GM12872 (cell line): ENCODE results near the gene TNRC6A.

ENCODE experiments used
- CTCF ChIP-seq: IDR thresholded peaks from 3 replicates; pipeline ENCODE4 v1.5.1; 2011; ENCODE audit warnings: low read depth, mild to moderate bottlenecking, low read length, moderate library complexity; ENCODE audit not compliant: insufficient read depth

The TNRC6A gene

DNA sequence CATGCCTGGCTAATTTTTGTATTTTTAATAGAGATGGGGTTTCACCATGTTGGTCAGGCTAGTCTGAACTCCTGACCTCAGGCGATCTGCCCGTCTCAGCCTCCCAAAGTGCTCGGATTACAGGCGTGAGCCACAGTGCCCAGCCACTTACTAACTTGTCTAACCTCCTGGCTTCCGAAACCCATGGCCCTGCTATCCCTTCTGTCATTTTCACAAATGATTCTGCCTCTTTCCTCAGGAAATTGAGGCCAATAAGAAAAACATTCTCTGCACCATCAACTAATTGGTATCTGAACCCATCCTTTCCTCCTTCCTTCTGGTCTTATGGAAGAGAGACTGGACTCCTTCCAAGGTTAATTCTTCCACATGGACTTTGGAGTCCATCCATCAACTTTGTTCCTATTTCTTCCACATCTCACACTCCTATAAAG is 27.9 kb upstream of the TNRC6A start:
- TF ChIP-seq CTCF = no peak

DNA sequence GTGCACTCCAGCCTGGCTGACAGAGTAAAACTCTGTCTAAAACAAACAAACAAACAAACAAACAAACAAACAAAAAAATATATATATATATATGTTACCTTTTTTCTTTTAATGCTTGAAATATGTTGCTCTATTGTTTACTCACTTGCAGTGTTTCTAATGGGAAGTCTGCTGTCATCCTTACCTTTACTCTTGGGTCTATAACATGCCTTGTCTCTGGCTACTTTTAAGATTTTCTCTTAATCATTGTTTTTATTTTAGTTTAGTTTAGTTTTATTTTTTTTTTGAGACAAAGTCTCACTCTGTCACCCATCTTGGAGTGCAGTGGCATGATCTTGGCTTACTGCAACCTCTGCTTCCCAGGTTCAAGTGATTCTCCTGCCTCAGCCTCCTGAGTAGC is 16.1 kb upstream of the TNRC6A start:
- TF ChIP-seq CTCF = no peak

DNA sequence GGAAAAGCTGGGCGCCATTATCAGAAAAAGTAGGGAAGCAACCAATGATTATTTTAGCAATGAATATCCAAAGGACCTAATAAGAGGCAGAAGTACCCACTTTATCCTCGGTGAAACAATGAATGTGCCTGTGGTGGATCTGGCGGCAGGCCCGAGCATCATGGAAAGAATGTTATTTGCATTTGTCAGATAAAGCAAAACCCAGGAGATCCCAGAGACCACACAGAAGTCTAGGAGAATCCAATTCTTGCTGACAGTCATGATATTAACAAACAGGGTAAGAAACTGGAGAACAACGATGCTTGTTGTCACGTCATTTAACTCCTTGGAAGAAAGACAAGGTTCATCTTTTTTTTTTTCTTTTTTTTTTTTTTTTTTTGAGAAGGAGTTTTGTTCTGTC is 12.0 kb upstream of the TNRC6A start:
- no peak for TF ChIP-seq CTCF

GRCh38 chr16:24718967-24719521 is 10.4 kb upstream of the TNRC6A start:
- no peak for TF ChIP-seq CTCF

- TF ChIP-seq CTCF = no peak
Measured at GRCh38 chr16:24721830-24722238, 7.6 kb upstream of the TNRC6A start.

DNA sequence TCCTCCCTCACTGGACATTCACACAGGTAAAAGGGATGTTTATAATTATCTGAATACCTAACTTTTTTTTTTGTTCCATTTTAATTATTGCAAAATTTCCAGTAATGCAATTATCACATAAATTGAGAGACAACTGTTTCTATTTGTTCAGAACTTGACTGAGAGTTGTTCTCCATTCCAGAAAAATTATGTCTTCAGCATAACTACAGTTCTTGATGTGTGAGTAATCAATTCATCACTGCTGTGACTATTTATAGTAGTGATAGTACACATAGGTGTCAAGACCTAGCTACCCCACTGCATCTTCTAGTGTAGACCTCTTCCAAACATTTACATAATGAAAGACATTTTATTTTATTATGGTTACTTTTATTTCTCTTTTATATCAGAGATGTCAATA is 5.8 kb upstream of the TNRC6A start:
- no peak for TF ChIP-seq CTCF

- TF ChIP-seq CTCF = no peak
Measured at GRCh38 chr16:24728011-24728410, 1.4 kb upstream of the TNRC6A start.

DNA sequence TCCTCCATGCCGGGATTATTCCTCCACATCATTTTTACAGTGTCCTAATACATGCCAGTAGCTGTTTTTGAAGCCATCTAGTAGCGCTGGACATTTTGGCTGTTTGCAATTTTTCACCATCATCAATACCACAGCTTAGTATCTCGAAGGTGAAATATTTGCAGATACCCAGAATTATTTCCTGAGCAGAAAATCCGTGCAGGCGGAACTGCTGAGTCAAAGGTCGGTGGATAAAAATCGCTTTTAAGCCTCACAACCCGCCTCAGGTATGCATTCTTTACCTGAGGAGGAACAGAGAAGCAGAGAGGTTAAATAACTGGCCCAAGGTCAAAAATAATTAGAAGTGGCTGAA is 584 bp upstream of the TNRC6A start:
- TF ChIP-seq CTCF = no peak
